Activated CD8-positive, alpha-beta T cell treated with anti-CD3 and anti-CD28 coated beads for 36 hours (primary cell): ENCODE data around the gene KRT2. TPM values are rescaled to one million over a fixed set of nuclear protein-coding genes. Genes with fewer than 3 reads are reported as not detected.

ENCODE experiments used
- ATAC-seq: fragments of 200-7000 bp; cut with Tn5 transposase; one replicate; pipeline ENCODE4 v1.10.0; 2021; ENCODE audit warnings: mild to moderate bottlenecking, moderate library complexity
- CTCF ChIA-PET: fragments of 350-600 bp; sonication (Branson Sonifier 250); formaldehyde crosslinking; loops from one replicate; lab custom pipeline; 2021; ENCODE audit warnings: antibody characterized with exemption; lab: Charles Lee
- POLR2A ChIA-PET: fragments of 350-600 bp; sonication (Branson Sonifier 250); formaldehyde crosslinking; loops from one replicate; lab custom pipeline; 2021; ENCODE audit warnings: antibody characterized with exemption; lab: Charles Lee
- DNase-seq: peaks from one replicate; pipeline ENCODE4 v3.0.0-alpha.2; 2020
- H3K27ac Mint-ChIP-seq: one replicate; pipeline ENCODE4 v1.8.0; 2021; ENCODE audit warnings: mild to moderate bottlenecking, mixed read lengths
- H3K27me3 Mint-ChIP-seq: one replicate; pipeline ENCODE4 v1.8.0; 2021; ENCODE audit warnings: mixed read lengths
- H3K36me3 Mint-ChIP-seq: one replicate; pipeline ENCODE4 v1.8.0; 2021; ENCODE audit warnings: low read depth, mixed read lengths
- H3K4me1 Mint-ChIP-seq: one replicate; pipeline ENCODE4 v1.8.0; 2021; ENCODE audit warnings: low read depth, mixed read lengths
- H3K4me3 Mint-ChIP-seq: one replicate; pipeline ENCODE4 v1.8.0; 2021; ENCODE audit warnings: mild to moderate bottlenecking, moderate library complexity, mixed read lengths
- H3K9me3 Mint-ChIP-seq: one replicate; pipeline ENCODE4 v1.8.0; 2021; ENCODE audit warnings: mixed read lengths
- CTCF ChIP-seq: fragments of 200-600 bp; IDR thresholded peaks from one replicate; pipeline ENCODE4 v1.8.0; 2022; ENCODE audit warnings: antibody characterized with exemption, mild to moderate bottlenecking
- intact Hi-C: fragments of 100-400 bp; cut with micrococcal nuclease; formaldehyde crosslinking; loops from one replicate; pipeline ENCODE4 v1.10.0; 2022
- total RNA-seq, 2 experiments: library from RNA; stranded (reverse); gene quantifications; one replicate each; pipeline ENCODE4 v1.2.3, GENCODE V29; 2021

The KRT2 gene
- total RNA-seq, 2 experiments from 2014 or later = not detected

GRCh38 chr12:52618866-52619265, 33.1 kb downstream of the KRT2 start:
- no peak overlapping the region for H3K4me3 Mint-ChIP-seq
- H3K9me3 Mint-ChIP-seq = peaks cover 6% of the 10 kb centered on the region
- no peak overlapping the region for H3K27ac Mint-ChIP-seq
- no peak for ATAC-seq
- DNase-seq = no peak
- CTCF ChIA-PET = interaction anchor here (0.8 kb wide), 1 partner anchor 261 kb away, joined by 4 read pairs; no protein-coding TSS in a partner anchor
- no peak for TF ChIP-seq CTCF
- POLR2A ChIA-PET = interaction anchor here (0.6 kb wide), 1 partner anchor 131 kb away, joined by 3 read pairs; no protein-coding TSS in a partner anchor
- peaks cover 3% of the 10 kb centered on the region for H3K36me3 Mint-ChIP-seq
- H3K27me3 Mint-ChIP-seq = no peaks in the 10 kb centered on the region
- intact Hi-C loops = no loop called here
- peaks cover 44% of the 10 kb centered on the region for H3K4me1 Mint-ChIP-seq

- ChIA-PET CTCF (interaction anchor here (1.0 to 1.8 kb wide), 2 partner anchors 8 to 16 kb away, joined by 3 to 5 read pairs; no protein-coding TSS in a partner anchor), POLR2A (interaction anchor here (0.6 kb wide), 1 partner anchor 130 kb away, joined by 3 read pairs; no protein-coding TSS in a partner anchor)
- Mint-ChIP-seq H3K27me3 (no peaks in the 10 kb centered on the region), H3K4me3 (no peak within 1 kb of the TSS), H3K4me1 (peaks cover 50% of the 10 kb centered on the region), H3K27ac (no peak within 1 kb of the TSS), H3K36me3 (peaks cover 3% of the 10 kb centered on the region), H3K9me3 (peaks cover 5% of the 10 kb centered on the region)
- TF ChIP-seq CTCF = no peak
- intact Hi-C loops = no loop called here
- ATAC-seq (no peak), DNase-seq (no peak)
Observed at GRCh38 chr12:52618216-52618615, 33.8 kb downstream of the KRT2 start, which contains the start of gene KRT73. KRT73 (minus strand) TSS chr12:52618559; CDS start chr12:52618524, 35 bp downstream.

DNA sequence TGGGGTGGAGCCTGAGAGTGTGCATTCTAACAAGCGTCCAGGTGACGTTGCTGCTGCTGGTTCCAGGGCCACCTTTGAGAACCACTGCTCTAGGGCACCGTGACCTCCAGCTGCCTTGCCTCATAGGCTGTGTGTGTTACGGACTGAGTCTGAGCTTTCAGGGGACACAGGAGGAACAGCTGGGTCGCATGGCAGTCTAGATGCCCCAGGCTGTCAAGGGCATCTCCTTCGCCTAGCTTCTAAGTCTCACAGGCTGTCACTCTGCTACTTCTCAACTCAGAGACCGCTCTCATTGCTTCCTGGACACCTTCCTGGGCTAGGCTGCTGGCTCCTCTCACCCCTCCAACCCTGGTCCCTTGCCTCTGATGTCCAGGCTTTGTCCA, 34.6 kb downstream of the KRT2 start:
- H3K36me3 Mint-ChIP-seq = no peaks in the 10 kb centered on the region
- H3K4me1 Mint-ChIP-seq = peaks cover 58% of the 10 kb centered on the region
- no peak for TF ChIP-seq CTCF
- ChIA-PET CTCF (interaction anchor here (1.0 to 1.8 kb wide), 3 partner anchors 9 to 35 kb away, joined by 3 to 5 read pairs (median 3); no protein-coding TSS in a partner anchor), POLR2A (interaction anchor here (1.3 kb wide), 1 partner anchor 9 kb away, joined by 4 read pairs; no protein-coding TSS in a partner anchor)
- ATAC-seq (no peak), DNase-seq (no peak)
- H3K27me3 Mint-ChIP-seq = no peaks in the 10 kb centered on the region
- H3K4me3 Mint-ChIP-seq = no peak overlapping the region
- H3K9me3 Mint-ChIP-seq = no peaks in the 10 kb centered on the region
- intact Hi-C loops = no loop called here
- no peak overlapping the region for H3K27ac Mint-ChIP-seq

GRCh38 chr12:52616680-52617402, 35.2 kb downstream of the KRT2 start:
- H3K9me3 Mint-ChIP-seq = no peaks in the 10 kb centered on the region
- no peak overlapping the region for H3K4me3 Mint-ChIP-seq
- POLR2A ChIA-PET = interaction anchor here (1.3 kb wide), 1 partner anchor 10 kb away, joined by 4 read pairs; no protein-coding TSS in a partner anchor
- intact Hi-C loops = no loop called here
- ATAC-seq (no peak), DNase-seq (no peak)
- peak overlapping the region; percentile 83 for H3K27ac Mint-ChIP-seq
- H3K27me3 Mint-ChIP-seq = no peaks in the 10 kb centered on the region
- no peak for TF ChIP-seq CTCF
- H3K36me3 Mint-ChIP-seq = no peaks in the 10 kb centered on the region
- CTCF ChIA-PET = interaction anchor here (1.0 to 1.8 kb wide), 3 partner anchors 10 to 263 kb away, joined by 3 to 5 read pairs (median 3); no protein-coding TSS in a partner anchor
- H3K4me1 Mint-ChIP-seq = peaks cover 64% of the 10 kb centered on the region

DNA sequence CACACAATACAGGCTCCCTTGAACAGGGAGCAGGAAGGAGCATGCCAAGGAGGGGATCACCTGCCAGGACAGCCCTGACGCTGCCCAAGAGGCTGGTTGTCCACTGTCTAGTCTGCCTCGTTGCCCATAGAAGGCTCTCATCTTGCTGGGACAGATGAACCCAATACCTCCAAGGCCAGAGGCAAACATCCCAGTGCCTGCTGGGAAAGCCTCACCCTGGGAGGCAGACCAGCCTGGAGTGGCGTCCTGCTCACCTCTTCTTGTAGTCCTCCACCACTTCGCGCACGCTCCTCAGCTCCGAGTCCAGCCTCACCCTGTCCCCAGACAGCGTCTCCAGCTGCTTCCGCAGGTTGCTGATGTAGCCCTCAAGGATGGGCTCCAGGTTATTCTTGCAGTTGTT, 36.1 kb downstream of the KRT2 start:
- Mint-ChIP-seq H3K27me3 (no peaks in the 10 kb centered on the region), H3K9me3 (no peaks in the 10 kb centered on the region), H3K27ac (peak overlapping the region; percentile 83), H3K36me3 (no peaks in the 10 kb centered on the region), H3K4me1 (peaks cover 67% of the 10 kb centered on the region), H3K4me3 (no peak overlapping the region)
- ATAC-seq (no peak), DNase-seq (no peak)
- intact Hi-C loops = no loop called here
- no peak for TF ChIP-seq CTCF
- POLR2A ChIA-PET = no interaction called here
- CTCF ChIA-PET = interaction anchor here (1.4 kb wide), 1 partner anchor 264 kb away, joined by 3 read pairs; no protein-coding TSS in a partner anchor
